ENCODE data around the gene YBEY. TPM values are rescaled to one million over a fixed set of nuclear protein-coding genes. Genes with fewer than 3 reads are reported as not detected.

The YBEY gene
- total RNA-seq, 5 donors from 2014 or later (not counting 1 experiment from before 2014, with no cell fraction given) = 10.0 to 21.2 (median 19.3) TPM

- WGBS (ENCODE audit: insufficient coverage) = 99% methylated on average over 10 of the region's 10 CpGs
- ChIA-PET CTCF (no interaction called here), POLR2A (no interaction called here)
- Mint-ChIP-seq H3K4me1 (peaks cover 0 to 2% (median 0%) of the 10 kb centered on the region in 3 donors), H3K27me3 (no peaks in the 10 kb centered on the region), H3K9me3 (no peaks in the 10 kb centered on the region), H3K4me3 (no peak overlapping the region), H3K36me3 (peaks cover 53% of the 10 kb centered on the region), H3K27ac (no peak overlapping the region)
- H3K36me3 ChIP-seq (ENCODE audit: control insufficient read depth in 2 of 2, extremely low read depth in 1 of 2, insufficient read depth in 1 of 2, low read length in 1 of 2) = peaks cover 33 to 93% of the 10 kb centered on the region in 2 donors
- H3K4me3 ChIP-seq (ENCODE audit: control insufficient read depth in 1 of 2, extremely low read depth in 1 of 2, low read length in 1 of 2) = no peak overlapping the region
- H3K27me3 ChIP-seq (replicated peaks in 1 of 2; ENCODE audit: control insufficient read depth in 2 of 2, extremely low read depth in 1 of 2, insufficient read depth in 2 of 2, low read length in 1 of 2) = no peaks in the 10 kb centered on the region
- no peak overlapping the region for H3K27ac ChIP-seq (ENCODE audit: low read length)
- DNase-seq = no peak
- no peak for ATAC-seq (replicated peaks in 1 of 4)
- no peaks in the 10 kb centered on the region for H3K9me3 ChIP-seq
- H3K4me1 ChIP-seq (ENCODE audit: control insufficient read depth in 1 of 2, extremely low read depth in 1 of 2, insufficient read depth in 2 of 2, low read length in 2 of 2) = no peaks in the 10 kb centered on the region
Measured at GRCh38 chr21:46269466-46269865, 16.7 kb upstream of the YBEY start.

DNA sequence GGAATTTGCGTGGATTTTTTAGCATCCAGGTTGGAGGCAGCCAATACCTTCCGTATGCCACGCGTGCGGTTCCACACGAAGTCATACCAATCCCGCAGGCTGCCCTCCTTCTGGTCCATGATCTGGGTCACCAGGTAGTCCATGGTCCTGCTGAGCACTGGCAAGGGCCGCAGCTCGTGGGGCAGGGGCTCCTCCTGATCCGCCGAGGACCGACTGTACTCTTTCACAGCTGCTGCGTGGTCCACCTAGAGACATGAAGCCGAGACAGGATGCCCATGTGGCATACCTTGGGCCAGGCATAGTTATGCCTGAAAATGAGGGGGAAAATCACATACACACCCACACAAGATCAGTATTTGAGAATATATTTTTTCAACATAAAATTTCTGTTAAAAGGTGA is 12.8 kb upstream of the YBEY start:
- H3K4me3 Mint-ChIP-seq = no peak overlapping the region
- 96% methylated on average over 9 of the region's 14 CpGs for WGBS (ENCODE audit: insufficient coverage)
- H3K4me1 Mint-ChIP-seq = peaks cover 2 to 5% (median 2%) of the 10 kb centered on the region in 3 donors
- ATAC-seq (replicated peaks in 1 of 4) = no peak
- peaks cover 23 to 91% of the 10 kb centered on the region in 2 donors for H3K36me3 ChIP-seq (ENCODE audit: control insufficient read depth in 2 of 2, extremely low read depth in 1 of 2, insufficient read depth in 1 of 2, low read length in 1 of 2)
- no peaks in the 10 kb centered on the region for H3K4me1 ChIP-seq (ENCODE audit: control insufficient read depth in 1 of 2, extremely low read depth in 1 of 2, insufficient read depth in 2 of 2, low read length in 2 of 2)
- no peaks in the 10 kb centered on the region for H3K9me3 ChIP-seq
- no peak overlapping the region for H3K27ac ChIP-seq (ENCODE audit: low read length)
- DNase-seq = no peak
- H3K4me3 ChIP-seq (ENCODE audit: control insufficient read depth in 1 of 2, extremely low read depth in 1 of 2, low read length in 1 of 2) = no peak overlapping the region
- ChIA-PET CTCF (no interaction called here), POLR2A (interaction anchor here in 1 of 2 donors (0.7 kb wide), 1 partner anchor 30 kb away, joined by 5 read pairs; no protein-coding TSS in a partner anchor)
- peaks cover 50% of the 10 kb centered on the region for H3K36me3 Mint-ChIP-seq
- no peaks in the 10 kb centered on the region for H3K27me3 ChIP-seq (replicated peaks in 1 of 2; ENCODE audit: control insufficient read depth in 2 of 2, extremely low read depth in 1 of 2, insufficient read depth in 2 of 2, low read length in 1 of 2)
- no peaks in the 10 kb centered on the region for H3K27me3 Mint-ChIP-seq
- H3K27ac Mint-ChIP-seq = no peak overlapping the region
- H3K9me3 Mint-ChIP-seq = no peaks in the 10 kb centered on the region

GRCh38 chr21:46274797-46275390 is 11.2 kb upstream of the YBEY start:
- H3K27me3 Mint-ChIP-seq = no peaks in the 10 kb centered on the region
- peaks cover 49% of the 10 kb centered on the region for H3K36me3 Mint-ChIP-seq
- no peak for ATAC-seq (replicated peaks in 1 of 4)
- H3K27ac Mint-ChIP-seq = no peak overlapping the region
- no peak overlapping the region for H3K4me3 ChIP-seq (ENCODE audit: control insufficient read depth in 1 of 2, extremely low read depth in 1 of 2, low read length in 1 of 2)
- no peaks in the 10 kb centered on the region for H3K4me1 ChIP-seq (ENCODE audit: control insufficient read depth in 1 of 2, extremely low read depth in 1 of 2, insufficient read depth in 2 of 2, low read length in 2 of 2)
- H3K4me3 Mint-ChIP-seq = no peak overlapping the region
- H3K9me3 ChIP-seq = no peaks in the 10 kb centered on the region
- DNase-seq = no peak
- H3K27me3 ChIP-seq (replicated peaks in 1 of 2; ENCODE audit: control insufficient read depth in 2 of 2, extremely low read depth in 1 of 2, insufficient read depth in 2 of 2, low read length in 1 of 2) = no peaks in the 10 kb centered on the region
- no peak overlapping the region for H3K27ac ChIP-seq (ENCODE audit: low read length)
- 95% methylated on average over 4 of the region's 11 CpGs for WGBS (ENCODE audit: insufficient coverage)
- POLR2A ChIA-PET = no interaction called here
- no peaks in the 10 kb centered on the region for H3K9me3 Mint-ChIP-seq
- H3K36me3 ChIP-seq (ENCODE audit: control insufficient read depth in 2 of 2, extremely low read depth in 1 of 2, insufficient read depth in 1 of 2, low read length in 1 of 2) = peaks cover 25 to 90% of the 10 kb centered on the region in 2 donors
- peaks cover 3 to 5% (median 4%) of the 10 kb centered on the region in 3 donors for H3K4me1 Mint-ChIP-seq
- CTCF ChIA-PET = interaction anchor here in 1 of 2 donors (0.7 kb wide), 1 partner anchor 43 kb away, joined by 9 read pairs; no protein-coding TSS in a partner anchor

DNA sequence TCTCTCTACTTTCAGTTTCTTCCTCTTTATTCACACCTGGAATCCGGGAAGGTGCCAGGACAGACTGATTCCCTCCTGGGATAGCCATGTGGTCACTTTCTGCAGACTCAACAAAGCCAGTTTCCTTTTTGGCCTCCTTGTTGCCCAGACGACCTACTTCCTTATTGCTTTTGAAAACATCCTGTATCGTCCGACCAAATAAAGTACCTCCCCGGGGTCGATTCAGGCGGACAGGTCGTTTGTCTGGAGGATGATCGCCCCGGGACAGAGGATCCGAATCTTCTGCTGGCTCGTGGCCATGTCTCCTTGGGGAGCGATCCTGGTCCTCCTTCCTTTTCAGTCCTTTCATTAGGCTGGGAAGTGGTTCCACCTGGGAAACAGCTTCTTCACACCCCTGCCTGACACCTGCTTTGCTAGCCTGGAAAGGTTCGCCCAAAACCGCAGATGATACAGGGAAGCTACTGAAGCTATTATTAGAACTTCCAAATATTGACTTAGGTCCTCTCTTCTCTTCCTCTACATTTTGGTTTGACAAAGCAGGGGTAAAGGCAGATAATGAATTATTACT is 2.0 kb upstream of the YBEY start:
- ATAC-seq (replicated peaks in 1 of 4) = no peak
- Histone ChIP-seq H3K4me1 (ENCODE audit: control insufficient read depth in 1 of 2, extremely low read depth in 1 of 2, insufficient read depth in 2 of 2, low read length in 2 of 2) (peaks cover 17 to 54% of the 10 kb centered on the region in 2 experiments), H3K36me3 (ENCODE audit: control insufficient read depth in 2 of 2, extremely low read depth in 1 of 2, insufficient read depth in 1 of 2, low read length in 1 of 2) (peaks cover 18 to 42% of the 10 kb centered on the region in 2 donors), H3K27me3 (replicated peaks in 1 of 2; ENCODE audit: control insufficient read depth in 2 of 2, extremely low read depth in 1 of 2, insufficient read depth in 2 of 2, low read length in 1 of 2) (no peaks in the 10 kb centered on the region), H3K9me3 (no peaks in the 10 kb centered on the region), H3K27ac (ENCODE audit: low read length) (no peak overlapping the region), H3K4me3 (ENCODE audit: control insufficient read depth in 1 of 2, extremely low read depth in 1 of 2, low read length in 1 of 2) (peak overlapping the region in 1 of 2 donors; percentile 29)
- 82% methylated on average over 12 of the region's 15 CpGs for WGBS (ENCODE audit: insufficient coverage)
- H3K36me3 Mint-ChIP-seq = peaks cover 25% of the 10 kb centered on the region
- peak overlapping the region; percentile 57 to 86 (median 72) for H3K4me3 Mint-ChIP-seq
- POLR2A ChIA-PET = interaction anchor here in 1 of 2 donors (0.8 kb wide), 1 partner anchor 373 kb away, joined by 3 read pairs; no protein-coding TSS in a partner anchor
- CTCF ChIA-PET = no interaction called here
- no peak for DNase-seq
- peak overlapping the region; percentile 16 to 44 for H3K27ac Mint-ChIP-seq
- peaks cover 54 to 63% (median 57%) of the 10 kb centered on the region in 3 donors for H3K4me1 Mint-ChIP-seq
- H3K9me3 Mint-ChIP-seq = no peaks in the 10 kb centered on the region
- no peaks in the 10 kb centered on the region for H3K27me3 Mint-ChIP-seq

GRCh38 chr21:46284733-46285132 is 1.4 kb upstream of the YBEY start:
- CTCF ChIA-PET = interaction anchor here in 1 of 2 donors (1.8 kb wide), 1 partner anchor 141 kb away, joined by 10 read pairs; no protein-coding TSS in a partner anchor
- WGBS (ENCODE audit: insufficient coverage) = 89% methylated on average over 1 of the region's 1 CpG
- peaks cover 22% of the 10 kb centered on the region for H3K36me3 Mint-ChIP-seq
- DNase-seq (no peak), ATAC-seq (replicated peaks in 1 of 4) (no peak)
- no peaks in the 10 kb centered on the region for H3K9me3 Mint-ChIP-seq
- peaks cover 19 to 54% of the 10 kb centered on the region in 2 experiments for H3K4me1 ChIP-seq (ENCODE audit: control insufficient read depth in 1 of 2, extremely low read depth in 1 of 2, insufficient read depth in 2 of 2, low read length in 2 of 2)
- peak overlapping the region; percentile 86 to 98 (median 93) for H3K4me3 Mint-ChIP-seq
- H3K4me3 ChIP-seq (ENCODE audit: control insufficient read depth in 1 of 2, extremely low read depth in 1 of 2, low read length in 1 of 2) = peak overlapping the region in 1 of 2 donors; percentile 23
- POLR2A ChIA-PET = interaction anchor here in 1 of 2 donors (0.8 kb wide), 1 partner anchor 373 kb away, joined by 3 read pairs; no protein-coding TSS in a partner anchor
- peak overlapping the region; percentile 49 for H3K27ac ChIP-seq (ENCODE audit: low read length)
- peaks cover 57 to 65% (median 59%) of the 10 kb centered on the region in 3 donors for H3K4me1 Mint-ChIP-seq
- no peaks in the 10 kb centered on the region for H3K27me3 Mint-ChIP-seq
- no peaks in the 10 kb centered on the region for H3K27me3 ChIP-seq (replicated peaks in 1 of 2; ENCODE audit: control insufficient read depth in 2 of 2, extremely low read depth in 1 of 2, insufficient read depth in 2 of 2, low read length in 1 of 2)
- H3K36me3 ChIP-seq (ENCODE audit: control insufficient read depth in 2 of 2, extremely low read depth in 1 of 2, insufficient read depth in 1 of 2, low read length in 1 of 2) = peaks cover 14 to 36% of the 10 kb centered on the region in 2 donors
- no peaks in the 10 kb centered on the region for H3K9me3 ChIP-seq
- H3K27ac Mint-ChIP-seq = peak overlapping the region; percentile 72 to 82

GRCh38 chr21:46285206-46285661 is 908 bp upstream of the YBEY start, which contains the start of gene MCM3AP:
MCM3AP (minus strand) TSS chr21:46285611; CDS start chr21:46285286, 325 bp downstream.
- H3K36me3 Mint-ChIP-seq = peaks cover 19% of the 10 kb centered on the region
- peaks cover 57 to 64% (median 60%) of the 10 kb centered on the region in 3 donors for H3K4me1 Mint-ChIP-seq
- ATAC-seq (replicated peaks in 1 of 4) = no peak
- H3K4me1 ChIP-seq (ENCODE audit: control insufficient read depth in 1 of 2, extremely low read depth in 1 of 2, insufficient read depth in 2 of 2, low read length in 2 of 2) = peaks cover 21 to 53% of the 10 kb centered on the region in 2 experiments
- WGBS (ENCODE audit: insufficient coverage) = no CpG with 5 or more reads among the region's 6 CpGs
- peaks cover 12 to 31% of the 10 kb centered on the region in 2 donors for H3K36me3 ChIP-seq (ENCODE audit: control insufficient read depth in 2 of 2, extremely low read depth in 1 of 2, insufficient read depth in 1 of 2, low read length in 1 of 2)
- peak within 1 kb of the TSS; percentile 75 to 78 for H3K4me3 ChIP-seq (ENCODE audit: control insufficient read depth in 1 of 2, extremely low read depth in 1 of 2, low read length in 1 of 2)
- H3K27me3 Mint-ChIP-seq = no peaks in the 10 kb centered on the region
- H3K4me3 Mint-ChIP-seq = peak within 1 kb of the TSS; percentile 86 to 98 (median 93)
- DNase-seq = no peak
- H3K27me3 ChIP-seq (replicated peaks in 1 of 2; ENCODE audit: control insufficient read depth in 2 of 2, extremely low read depth in 1 of 2, insufficient read depth in 2 of 2, low read length in 1 of 2) = no peaks in the 10 kb centered on the region
- no peaks in the 10 kb centered on the region for H3K9me3 ChIP-seq
- H3K9me3 Mint-ChIP-seq = no peaks in the 10 kb centered on the region
- CTCF ChIA-PET = interaction anchor here in 1 of 2 donors (0.5 to 1.8 kb wide), 2 partner anchors 142 to 170 kb away, joined by 4 to 10 read pairs; no protein-coding TSS in a partner anchor
- POLR2A ChIA-PET = interaction anchor here in 1 of 2 donors (0.8 kb wide), 1 partner anchor 372 kb away, joined by 3 read pairs; no protein-coding TSS in a partner anchor
- H3K27ac ChIP-seq (ENCODE audit: low read length) = peak within 1 kb of the TSS; percentile 71
- H3K27ac Mint-ChIP-seq = peak within 1 kb of the TSS; percentile 97 to 98

Data from T-cell (primary cell).